NCI-H2081 (cell line): ENCODE results near the gene TMEM198.

Source experiments
- DNase-seq, 2 experiments: peaks; one replicate each; lab custom pipeline; 2025; lab: John Stamatoyannopoulos, UW

The TMEM198 gene

GRCh38 chr2:219543596-219544358, at the start of gene TMEM198, which contains the start of gene CHPF:
TSS of gene TMEM198 (plus strand) at chr2:219544028. CDS start at chr2:219544728, 700 bp downstream.
TSS of gene CHPF (minus strand) at chr2:219543809. CDS start at chr2:219543538, 271 bp downstream.
- DNase-seq, result peak; percentile 98

GRCh38 chr2:219494952-219495530, 48.8 kb upstream of the TMEM198 start:
- DNase-seq, result no peak

GRCh38 chr2:219495531-219496122, 48.2 kb upstream of the TMEM198 start:
- peak in 1 of 2 experiments; percentile 34 for DNase-seq

- no peak for DNase-seq
Observed at GRCh38 chr2:219496247-219496824, 47.5 kb upstream of the TMEM198 start.

- no peak for DNase-seq
Observed at GRCh38 chr2:219496825-219497494, 46.9 kb upstream of the TMEM198 start.

GRCh38 chr2:219497495-219498279, 46.1 kb upstream of the TMEM198 start:
- no peak for DNase-seq

GRCh38 chr2:219498280-219499057, 45.4 kb upstream of the TMEM198 start, which contains the start of gene GMPPA:
TSS of gene GMPPA (plus strand) at chr2:219498891. CDS start at chr2:219499976, 1,085 bp downstream.
- peak; percentile 94 to 95 for DNase-seq

- no peak for DNase-seq
Observed at GRCh38 chr2:219499058-219499307, 44.8 kb upstream of the TMEM198 start.

GRCh38 chr2:219499555-219499954, 44.3 kb upstream of the TMEM198 start:
- no peak for DNase-seq

- DNase-seq, result no peak
Observed at GRCh38 chr2:219500135-219500534, 43.7 kb upstream of the TMEM198 start.

- DNase-seq, result no peak
Observed at GRCh38 chr2:219501849-219502248, 42.0 kb upstream of the TMEM198 start.

- DNase-seq, result no peak
Observed at GRCh38 chr2:219502618-219503017, 41.2 kb upstream of the TMEM198 start.

- no peak for DNase-seq
Observed at GRCh38 chr2:219505585-219505984, 38.2 kb upstream of the TMEM198 start.

GRCh38 chr2:219506153-219506801, 37.6 kb upstream of the TMEM198 start:
- no peak for DNase-seq

GRCh38 chr2:219506802-219507526, 36.9 kb upstream of the TMEM198 start:
- no peak for DNase-seq

GRCh38 chr2:219507581-219508443, 36.0 kb upstream of the TMEM198 start:
- DNase-seq, result no peak

GRCh38 chr2:219508444-219508734, 35.4 kb upstream of the TMEM198 start:
- DNase-seq, result no peak

GRCh38 chr2:219508971-219509779, 34.7 kb upstream of the TMEM198 start:
- DNase-seq, result no peak
